Activated CD4-positive, alpha-beta memory T cell treated with anti-CD3 and anti-CD28 coated beads, Interleukin-2, amount 10 ng/mL, durations not matched to agents 7 days and 5 days (primary cell): ENCODE data around the gene AGR2. TPM values are rescaled to one million over a fixed set of nuclear protein-coding genes. Genes with fewer than 3 reads are reported as not detected.
"Not testable (repeated sequence)": the region's sequence is repeated elsewhere in the genome, so short reads cannot be mapped to it uniquely, and the experiment has no call there.

ENCODE experiments used
- CTCF ChIA-PET: fragments of 350-600 bp; sonication (Branson Sonifier 250); formaldehyde crosslinking; loops from one replicate; lab custom pipeline; 2021; ENCODE audit warnings: antibody characterized with exemption, inconsistent platforms; lab: Charles Lee
- POLR2A ChIA-PET: fragments of 350-600 bp; sonication (Branson Sonifier 250); formaldehyde crosslinking; loops from one replicate; lab custom pipeline; 2021; ENCODE audit warnings: antibody characterized with exemption; lab: Charles Lee
- DNase-seq: peaks from one replicate; pipeline ENCODE4 v3.0.0-alpha.2; 2020
- H3K27ac Mint-ChIP-seq: one replicate; pipeline ENCODE4 v1.8.0; 2021; ENCODE audit warnings: mild to moderate bottlenecking, mixed read lengths
- H3K27me3 Mint-ChIP-seq: one replicate; pipeline ENCODE4 v1.8.0; 2021; ENCODE audit warnings: mixed read lengths
- H3K36me3 Mint-ChIP-seq: one replicate; pipeline ENCODE4 v1.8.0; 2021; ENCODE audit warnings: low read depth, mixed read lengths
- H3K4me1 Mint-ChIP-seq: one replicate; pipeline ENCODE4 v1.8.0; 2021; ENCODE audit warnings: mixed read lengths
- H3K4me3 Mint-ChIP-seq: one replicate; pipeline ENCODE4 v1.8.0; 2021; ENCODE audit warnings: mild to moderate bottlenecking, mixed read lengths
- H3K9me3 Mint-ChIP-seq: one replicate; pipeline ENCODE4 v1.8.0; 2021; ENCODE audit warnings: mixed read lengths
- total RNA-seq, 2 experiments: library from RNA; stranded (reverse); gene quantifications; one replicate each; pipeline ENCODE4 v1.2.3, GENCODE V29; 2021

AGR2 gene
- total RNA-seq, 2 experiments from 2014 or later, result not detected

GRCh38 chr7:16780596-16780995 lies 24.2 kb downstream of the AGR2 start:
- no peak overlapping the region for H3K27ac Mint-ChIP-seq
- peaks cover 6% of the 10 kb centered on the region for H3K27me3 Mint-ChIP-seq
- CTCF ChIA-PET, result interaction anchor here (1.2 kb wide), 1 partner anchor 20 kb away, joined by 3 read pairs; no protein-coding TSS in a partner anchor
- no peak for DNase-seq
- no peaks in the 10 kb centered on the region for H3K4me1 Mint-ChIP-seq
- H3K36me3 Mint-ChIP-seq, result no peaks in the 10 kb centered on the region
- H3K9me3 Mint-ChIP-seq, result no peaks in the 10 kb centered on the region
- POLR2A ChIA-PET, result no interaction called here
- H3K4me3 Mint-ChIP-seq, result no peak overlapping the region

DNA sequence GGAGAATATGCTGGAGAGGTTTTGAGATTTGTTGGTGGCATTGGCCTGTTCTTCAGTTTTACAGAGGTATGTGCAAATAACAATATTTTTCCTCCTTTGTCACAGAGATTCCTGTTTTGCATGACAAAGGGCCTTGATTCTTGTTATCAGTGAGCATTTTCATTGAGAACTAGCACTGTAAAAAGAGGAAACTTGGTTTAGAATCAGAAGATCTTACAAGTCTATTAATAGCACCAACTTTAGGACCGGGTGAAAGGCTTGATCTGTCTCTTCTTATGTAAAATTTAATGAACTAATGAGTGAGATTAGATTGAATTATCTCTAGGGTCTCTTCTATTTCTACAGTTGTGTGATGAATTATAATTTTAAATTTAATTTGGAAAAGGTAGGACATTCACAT lies 25.7 kb downstream of the AGR2 start:
- H3K36me3 Mint-ChIP-seq, result no peaks in the 10 kb centered on the region
- ChIA-PET CTCF (no interaction called here), POLR2A (no interaction called here)
- H3K27ac Mint-ChIP-seq, result no peak overlapping the region
- DNase-seq, result no peak
- H3K9me3 Mint-ChIP-seq, result no peaks in the 10 kb centered on the region
- no peak overlapping the region for H3K4me3 Mint-ChIP-seq
- H3K27me3 Mint-ChIP-seq, result peaks cover 2% of the 10 kb centered on the region
- H3K4me1 Mint-ChIP-seq, result no peaks in the 10 kb centered on the region

GRCh38 chr7:16778476-16778875 lies 26.3 kb downstream of the AGR2 start:
- Mint-ChIP-seq H3K27me3 (peaks cover 2% of the 10 kb centered on the region), H3K9me3 (no peaks in the 10 kb centered on the region), H3K27ac (no peak overlapping the region), H3K4me1 (no peaks in the 10 kb centered on the region), H3K36me3 (no peaks in the 10 kb centered on the region), H3K4me3 (no peak overlapping the region)
- ChIA-PET POLR2A (no interaction called here), CTCF (no interaction called here)
- no peak for DNase-seq

DNA sequence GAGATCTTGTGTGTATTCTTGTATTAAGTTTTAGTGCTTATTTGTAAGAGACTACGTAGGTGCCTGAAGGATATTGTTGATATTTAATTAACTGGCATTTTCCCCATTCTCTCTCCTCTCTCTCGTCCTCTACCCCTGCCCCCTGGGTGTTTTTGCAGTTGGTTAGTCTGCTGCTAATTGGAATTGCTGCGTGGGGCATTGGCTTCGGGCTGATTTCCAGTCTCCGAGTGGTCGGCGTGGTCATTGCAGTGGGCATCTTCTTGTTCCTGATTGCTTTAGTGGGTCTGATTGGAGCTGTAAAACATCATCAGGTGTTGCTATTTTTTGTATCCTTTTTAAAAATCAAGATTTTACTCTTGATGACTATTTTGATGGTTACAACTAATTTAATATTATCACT lies 28.7 kb downstream of the AGR2 start:
- Mint-ChIP-seq H3K27ac (no peak overlapping the region), H3K4me3 (no peak overlapping the region), H3K4me1 (no peaks in the 10 kb centered on the region), H3K27me3 (no peaks in the 10 kb centered on the region), H3K36me3 (no peaks in the 10 kb centered on the region), H3K9me3 (no peaks in the 10 kb centered on the region)
- CTCF ChIA-PET, result no interaction called here
- POLR2A ChIA-PET, result no interaction called here
- no peak for DNase-seq

DNA sequence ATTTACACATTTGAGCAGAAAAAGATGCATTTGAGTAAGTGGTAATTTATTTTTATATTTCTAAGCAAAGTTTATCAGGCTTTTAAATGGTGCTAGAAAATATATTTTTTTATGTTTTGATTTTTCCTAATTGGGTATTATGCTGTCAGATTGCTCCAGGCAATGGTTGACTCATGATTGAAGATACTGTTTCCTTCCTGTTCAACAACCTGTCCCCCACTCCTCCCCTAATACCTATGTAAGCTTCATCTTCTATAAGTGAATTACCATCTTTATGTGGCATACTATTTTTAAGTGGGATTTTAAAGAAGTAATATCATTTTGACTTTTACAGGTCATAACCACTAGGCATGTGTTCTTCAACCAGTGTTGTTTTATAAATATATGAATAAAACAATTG lies 29.8 kb downstream of the AGR2 start:
- no peaks in the 10 kb centered on the region for H3K36me3 Mint-ChIP-seq
- peaks cover 2% of the 10 kb centered on the region for H3K27me3 Mint-ChIP-seq
- no peak overlapping the region for H3K27ac Mint-ChIP-seq

DNA sequence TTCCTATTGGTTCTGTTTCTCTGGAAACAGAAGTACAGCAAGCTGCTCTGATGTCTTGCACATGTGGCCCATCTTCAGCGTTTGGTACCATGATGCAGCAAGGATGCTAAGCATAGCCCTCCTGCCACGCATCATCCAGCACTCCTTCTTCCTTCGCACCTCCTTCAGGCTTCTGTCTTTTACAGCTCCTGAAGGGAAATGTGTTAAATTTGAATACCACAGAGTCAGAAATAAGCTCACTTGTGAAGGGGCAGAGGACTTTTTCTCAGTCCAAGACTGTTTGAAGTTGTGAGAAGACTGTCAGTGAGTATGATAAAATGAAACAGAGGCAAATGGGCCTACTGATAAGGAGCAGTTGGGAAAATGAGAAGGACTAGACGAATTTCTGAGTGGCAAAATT lies 30.5 kb downstream of the AGR2 start:
- Mint-ChIP-seq H3K27me3 (peaks cover 3% of the 10 kb centered on the region), H3K36me3 (no peaks in the 10 kb centered on the region), H3K4me3 (no peak overlapping the region), H3K4me1 (no peaks in the 10 kb centered on the region), H3K27ac (no peak overlapping the region), H3K9me3 (no peaks in the 10 kb centered on the region)
- CTCF ChIA-PET, result no interaction called here
- POLR2A ChIA-PET, result no interaction called here
- no peak for DNase-seq

More for the DNA sequence above, 29.8 kb downstream of the AGR2 start:
- ChIA-PET CTCF (no interaction called here), POLR2A (no interaction called here)
- Mint-ChIP-seq H3K4me3 (no peak overlapping the region), H3K4me1 (no peaks in the 10 kb centered on the region), H3K9me3 (no peaks in the 10 kb centered on the region)
- DNase-seq, result no peak

- DNase-seq, result no peak
- H3K27me3 Mint-ChIP-seq, result peaks cover 3% of the 10 kb centered on the region
- H3K4me1 Mint-ChIP-seq, result no peaks in the 10 kb centered on the region
- H3K36me3 Mint-ChIP-seq, result no peaks in the 10 kb centered on the region
- no peak overlapping the region for H3K27ac Mint-ChIP-seq
- H3K4me3 Mint-ChIP-seq, result no peak overlapping the region
- no peaks in the 10 kb centered on the region for H3K9me3 Mint-ChIP-seq
- CTCF ChIA-PET, result no interaction called here
- POLR2A ChIA-PET, result no interaction called here
Observed at GRCh38 chr7:16773884-16774283, 30.9 kb downstream of the AGR2 start.

- POLR2A ChIA-PET, result no interaction called here
- no peak overlapping the region for H3K27ac Mint-ChIP-seq
Observed at GRCh38 chr7:16773326-16773725, 31.5 kb downstream of the AGR2 start.

DNA sequence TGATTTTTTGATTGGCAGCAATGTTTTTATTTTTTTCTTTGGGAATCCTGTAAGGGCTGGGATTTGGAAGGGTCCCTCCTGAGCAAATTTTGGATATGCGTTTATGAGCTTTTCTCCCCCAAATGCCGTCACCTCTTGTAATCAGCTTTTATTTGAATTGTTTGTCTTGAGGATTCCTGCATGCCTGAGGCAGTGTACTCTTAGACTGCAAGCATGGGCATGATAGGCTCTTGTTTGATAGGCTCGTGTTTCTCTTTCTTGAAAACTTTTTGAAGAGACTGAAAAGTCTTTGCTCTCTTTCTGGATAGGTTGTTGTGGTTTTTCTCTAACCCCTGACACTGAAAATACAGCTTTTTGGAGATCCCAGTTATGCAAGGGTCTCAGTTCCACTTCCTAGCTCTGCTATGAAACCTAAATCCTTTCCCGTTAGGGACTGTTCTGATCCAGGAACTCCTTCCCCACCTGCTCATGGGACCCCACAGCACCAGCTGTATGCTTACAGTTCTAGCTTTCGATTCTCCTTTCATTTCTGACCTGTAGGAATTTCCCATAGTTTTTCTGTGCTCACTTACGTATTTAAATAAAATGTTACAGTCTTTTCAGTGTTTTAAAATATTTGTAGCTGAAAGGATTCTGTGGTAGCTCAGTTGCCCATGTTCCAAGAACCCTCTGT lies 34.0 kb downstream of the AGR2 start:
- no peak for DNase-seq
- no peaks in the 10 kb centered on the region for H3K4me1 Mint-ChIP-seq
- no peak overlapping the region for H3K4me3 Mint-ChIP-seq
- no peaks in the 10 kb centered on the region for H3K36me3 Mint-ChIP-seq
- peaks cover 6% of the 10 kb centered on the region for H3K27me3 Mint-ChIP-seq
- no peak overlapping the region for H3K27ac Mint-ChIP-seq
- POLR2A ChIA-PET, result no interaction called here
- CTCF ChIA-PET, result interaction anchor here (0.6 to 1.1 kb wide), 3 partner anchors 32 to 147 kb away, joined by 3 read pairs; no protein-coding TSS in a partner anchor
- no peaks in the 10 kb centered on the region for H3K9me3 Mint-ChIP-seq

More at GRCh38 chr7:16773326-16773725, 31.5 kb downstream of the AGR2 start:
- Mint-ChIP-seq H3K4me3 (no peak overlapping the region), H3K4me1 (no peaks in the 10 kb centered on the region), H3K36me3 (no peaks in the 10 kb centered on the region), H3K27me3 (peaks cover 3% of the 10 kb centered on the region), H3K9me3 (no peaks in the 10 kb centered on the region)
- CTCF ChIA-PET, result no interaction called here
- no peak for DNase-seq

DNA sequence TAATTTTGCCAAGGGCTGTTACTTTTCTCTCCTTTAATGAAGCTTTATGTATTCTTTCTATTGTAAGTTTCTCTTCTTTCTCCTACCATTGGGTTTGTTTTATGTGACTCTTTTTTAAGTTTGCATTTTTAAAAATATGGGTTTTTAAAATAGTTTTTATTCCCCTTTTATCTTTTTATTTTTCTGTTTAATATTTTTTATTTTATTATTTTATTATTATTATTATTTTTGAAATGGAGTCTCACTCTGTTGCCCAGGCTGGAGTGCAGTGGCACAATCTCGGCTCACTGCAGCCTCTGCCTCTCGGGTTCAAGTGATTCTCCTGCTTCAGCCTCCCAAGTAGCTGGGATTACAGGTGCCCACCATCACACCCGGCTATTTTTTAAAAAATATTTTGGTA lies 34.8 kb downstream of the AGR2 start:
- H3K27me3 Mint-ChIP-seq, H3K27ac Mint-ChIP-seq, H3K4me1 Mint-ChIP-seq, H3K36me3 Mint-ChIP-seq, H3K9me3 Mint-ChIP-seq, DNase-seq, POLR2A ChIA-PET, H3K4me3 Mint-ChIP-seq: not testable (repeated sequence)
- CTCF ChIA-PET, result interaction anchor here (0.8 kb wide), 1 partner anchor 148 kb away, joined by 3 read pairs; no protein-coding TSS in a partner anchor

DNA sequence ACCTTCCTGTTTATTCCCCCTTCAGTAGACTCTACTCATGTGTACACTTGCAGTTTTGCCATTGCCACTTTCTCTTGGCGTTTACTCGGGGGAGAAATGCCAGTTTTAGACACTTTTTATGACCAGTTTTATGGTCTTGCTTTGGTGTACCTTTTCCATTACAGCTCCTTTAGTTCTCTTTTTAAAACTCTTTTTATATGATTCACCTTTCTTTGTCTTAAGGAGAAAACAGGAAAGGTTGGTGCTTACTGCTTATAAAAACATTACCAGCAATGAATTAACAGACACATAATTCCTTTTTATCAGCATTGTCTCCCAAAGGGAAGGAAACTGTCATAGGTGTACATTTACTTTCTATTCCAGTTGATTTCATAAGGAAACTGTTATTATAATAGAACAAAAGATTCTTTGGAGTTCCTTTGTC lies 39.4 kb downstream of the AGR2 start:
- POLR2A ChIA-PET, result no interaction called here
- DNase-seq, result no peak
- CTCF ChIA-PET, result no interaction called here

DNA sequence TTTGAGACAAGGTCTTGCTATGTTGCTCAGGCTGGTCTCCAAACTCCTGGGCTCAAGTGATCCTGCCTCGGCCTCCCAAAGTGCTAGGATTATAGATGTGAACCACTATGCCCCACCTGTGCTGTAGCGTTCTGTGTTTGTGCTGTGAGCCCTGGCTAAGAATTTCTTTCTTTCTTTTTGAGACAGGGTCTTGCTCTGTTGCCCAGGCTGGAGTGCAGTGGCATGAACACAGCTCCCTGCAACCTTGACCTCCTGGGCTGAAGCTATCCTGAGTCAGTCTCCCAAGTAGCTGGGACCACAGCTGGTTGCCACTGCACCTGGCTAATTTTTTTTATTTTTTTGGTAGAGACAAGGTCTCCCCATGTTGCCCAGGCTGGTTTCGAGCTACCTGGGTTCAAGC lies 39.9 kb downstream of the AGR2 start:
- H3K9me3 Mint-ChIP-seq, result no peaks in the 10 kb centered on the region
- no peak overlapping the region for H3K4me3 Mint-ChIP-seq
- no peaks in the 10 kb centered on the region for H3K36me3 Mint-ChIP-seq
- H3K27me3 Mint-ChIP-seq, result peaks cover 9% of the 10 kb centered on the region
- ChIA-PET POLR2A (no interaction called here), CTCF (no interaction called here)
- no peak for DNase-seq
- H3K27ac Mint-ChIP-seq, result no peak overlapping the region
- H3K4me1 Mint-ChIP-seq, result no peaks in the 10 kb centered on the region

More for the DNA sequence above, 39.4 kb downstream of the AGR2 start:
- Mint-ChIP-seq H3K27me3 (peaks cover 6% of the 10 kb centered on the region), H3K9me3 (no peaks in the 10 kb centered on the region), H3K27ac (no peak overlapping the region), H3K36me3 (no peaks in the 10 kb centered on the region), H3K4me3 (no peak overlapping the region), H3K4me1 (no peaks in the 10 kb centered on the region)

GRCh38 chr7:16762177-16762576 lies 42.6 kb downstream of the AGR2 start:
- H3K4me1 Mint-ChIP-seq, result no peaks in the 10 kb centered on the region
- no peak for DNase-seq
- no peaks in the 10 kb centered on the region for H3K9me3 Mint-ChIP-seq
- H3K27ac Mint-ChIP-seq, result no peak overlapping the region
- H3K36me3 Mint-ChIP-seq, result no peaks in the 10 kb centered on the region
- CTCF ChIA-PET, result no interaction called here
- H3K27me3 Mint-ChIP-seq, result peaks cover 5% of the 10 kb centered on the region
- no peak overlapping the region for H3K4me3 Mint-ChIP-seq
- POLR2A ChIA-PET, result no interaction called here

DNA sequence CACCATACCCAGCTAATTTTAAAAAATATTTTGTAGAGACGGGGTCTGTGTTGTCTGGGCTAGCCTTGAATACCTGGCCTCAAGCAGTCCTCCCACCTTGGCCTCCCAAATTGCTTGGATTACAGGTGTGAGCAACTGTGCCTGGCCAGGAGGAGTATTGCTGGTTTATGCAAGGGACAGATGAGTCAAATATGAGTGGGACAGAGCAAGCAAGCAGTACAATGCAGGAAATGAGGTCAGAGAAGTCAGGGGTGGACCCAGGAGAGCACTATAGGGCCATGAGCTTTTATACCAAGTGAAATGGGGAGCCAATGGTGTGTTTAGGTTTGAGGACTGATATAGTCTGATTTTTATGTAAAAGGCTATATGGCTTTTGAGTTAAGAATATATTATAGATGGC lies 45.0 kb downstream of the AGR2 start:
- Mint-ChIP-seq H3K36me3 (no peaks in the 10 kb centered on the region), H3K27ac (no peak overlapping the region), H3K4me3 (no peak overlapping the region), H3K27me3 (peaks cover 20% of the 10 kb centered on the region), H3K9me3 (no peaks in the 10 kb centered on the region), H3K4me1 (no peaks in the 10 kb centered on the region)
- ChIA-PET POLR2A (no interaction called here), CTCF (no interaction called here)
- DNase-seq, result no peak
